HL-60/S4 treated with retinoic acid at 250 ng/mL for 4 days and 3 days (cell line): ENCODE data around the gene BBS1.
"Not testable (repeated sequence)": the region's sequence is repeated elsewhere in the genome, so short reads cannot be mapped to it uniquely, and the experiment has no call there.

Source experiments
- in situ Hi-C: fragments of 300-500 bp; cut with MboI; formaldehyde crosslinking; loops from 2 replicates; pipeline ENCODE4 v1.7.0; 2022; ENCODE audit warnings: low sequenced_read_pairs

The BBS1 gene

GRCh38 chr11:66510271-66510989 is at the start of gene BBS1:
BBS1 (plus strand) TSS chr11:66510635; CDS start chr11:66510660, 25 bp downstream.
- in situ Hi-C loops: no loop called here

GRCh38 chr11:66462010-66462409 is 48.4 kb upstream of the BBS1 start:
- in situ Hi-C loops: no loop called here

- in situ Hi-C loops: no loop called here
Measured at GRCh38 chr11:66462911-66463310, 47.5 kb upstream of the BBS1 start.

- in situ Hi-C loops: not testable (repeated sequence)
Measured at GRCh38 chr11:66464116-66464515, 46.3 kb upstream of the BBS1 start.

GRCh38 chr11:66464916-66465315 is 45.5 kb upstream of the BBS1 start:
- in situ Hi-C loops: no loop called here

- in situ Hi-C loops: no loop called here
Measured at GRCh38 chr11:66465373-66466224, 44.8 kb upstream of the BBS1 start.

- in situ Hi-C loops: no loop called here
Measured at GRCh38 chr11:66466225-66467033, 44.0 kb upstream of the BBS1 start, which contains the start of gene PELI3. PELI3 (plus strand) TSS chr11:66466905; CDS start chr11:66468129, 1,224 bp downstream.

GRCh38 chr11:66467034-66467659 is 43.3 kb upstream of the BBS1 start:
- in situ Hi-C loops: no loop called here

GRCh38 chr11:66467756-66468155 is 42.7 kb upstream of the BBS1 start:
- in situ Hi-C loops: no loop called here

GRCh38 chr11:66468691-66469090 is 41.7 kb upstream of the BBS1 start:
- in situ Hi-C loops: no loop called here

- in situ Hi-C loops: no loop called here
Measured at GRCh38 chr11:66469441-66469840, 41.0 kb upstream of the BBS1 start.

- in situ Hi-C loops: no loop called here
Measured at GRCh38 chr11:66470015-66470414, 40.4 kb upstream of the BBS1 start.

- in situ Hi-C loops: no loop called here
Measured at GRCh38 chr11:66471142-66471541, 39.3 kb upstream of the BBS1 start.

GRCh38 chr11:66472054-66472453 is 38.4 kb upstream of the BBS1 start:
- in situ Hi-C loops: no loop called here

- in situ Hi-C loops: no loop called here
Measured at GRCh38 chr11:66473167-66473566, 37.3 kb upstream of the BBS1 start.

GRCh38 chr11:66473608-66474515 is 36.6 kb upstream of the BBS1 start:
- in situ Hi-C loops: no loop called here

- in situ Hi-C loops: no loop called here
Measured at GRCh38 chr11:66475349-66476172, 34.9 kb upstream of the BBS1 start.

- in situ Hi-C loops: no loop called here
Measured at GRCh38 chr11:66476173-66476840, 34.1 kb upstream of the BBS1 start.
